ENCODE measurements around the gene SPAG6. TPM values are rescaled to one million over a fixed set of nuclear protein-coding genes. Genes with fewer than 3 reads are reported as not detected.
A peak's percentile ranks its signal among the peaks of the same experiment; 100 is the strongest.

Gene SPAG6
- total RNA-seq, 1 experiment from 2014 or later = 0.74 TPM

GRCh38 chr10:22443175-22443901, 98.0 kb downstream of the SPAG6 start (continued):
- TF ChIP-seq CREM (CRISPR knock-in tag; IDR thresholded peaks at IDR 0.05) = no peak
- no peak for TF ChIP-seq STAT6 (CRISPR knock-in tag; conservative IDR thresholded peaks at IDR 0.05; ENCODE audit: low read depth)

- ChIA-PET POLR2A (no interaction called here), CTCF (no interaction called here)
- Mint-ChIP-seq H3K27ac (no peak overlapping the region), H3K9me3 (no peaks in the 10 kb centered on the region), H3K27me3 (ENCODE audit: low read depth) (peaks cover 57% of the 10 kb centered on the region), H3K4me3 (no peak overlapping the region), H3K36me3 (no peaks in the 10 kb centered on the region), H3K4me1 (peaks cover 8% of the 10 kb centered on the region)
- peak; percentile 83 for ATAC-seq
- no peak for DNase-seq (ENCODE audit: low spot score)
- TF ChIP-seq ZNF232 (CRISPR knock-in tag; IDR thresholded peaks at IDR 0.05) = no peak
- TF ChIP-seq ZNF396 (CRISPR knock-in tag; IDR thresholded peaks at IDR 0.05; ENCODE audit: borderline replicate concordance) = no peak
- TF ChIP-seq SMAD4 (CRISPR knock-in tag; IDR thresholded peaks at IDR 0.05) = no peak
- TF ChIP-seq E2F5 (CRISPR knock-in tag; IDR thresholded peaks at IDR 0.05) = no peak
- TF ChIP-seq, protein P1, sequence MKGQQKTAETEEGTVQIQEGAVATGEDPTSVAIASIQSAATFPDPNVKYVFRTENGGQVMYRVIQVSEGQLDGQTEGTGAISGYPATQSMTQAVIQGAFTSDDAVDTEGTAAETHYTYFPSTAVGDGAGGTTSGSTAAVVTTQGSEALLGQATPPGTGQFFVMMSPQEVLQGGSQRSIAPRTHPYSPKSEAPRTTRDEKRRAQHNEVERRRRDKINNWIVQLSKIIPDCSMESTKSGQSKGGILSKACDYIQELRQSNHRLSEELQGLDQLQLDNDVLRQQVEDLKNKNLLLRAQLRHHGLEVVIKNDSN (CRISPR knock-in tag; IDR thresholded peaks at IDR 0.05) = no peak
- no peak for TF ChIP-seq STAT6 (CRISPR knock-in tag; conservative IDR thresholded peaks at IDR 0.05; ENCODE audit: low read depth)
- TF ChIP-seq NR1H2 (CRISPR knock-in tag; IDR thresholded peaks at IDR 0.05) = no peak
- no peak for TF ChIP-seq ZNF138 (CRISPR knock-in tag; conservative IDR thresholded peaks at IDR 0.05)
- no peak for TF ChIP-seq CDX4 (CRISPR knock-in tag; IDR thresholded peaks at IDR 0.05; ENCODE audit: borderline replicate concordance)
- no peak for TF ChIP-seq FOXJ3 (CRISPR knock-in tag; IDR thresholded peaks at IDR 0.05; ENCODE audit: borderline replicate concordance)
- no peak for TF ChIP-seq ATF1 (CRISPR knock-in tag; IDR thresholded peaks at IDR 0.05)
- TF ChIP-seq, protein P2, sequence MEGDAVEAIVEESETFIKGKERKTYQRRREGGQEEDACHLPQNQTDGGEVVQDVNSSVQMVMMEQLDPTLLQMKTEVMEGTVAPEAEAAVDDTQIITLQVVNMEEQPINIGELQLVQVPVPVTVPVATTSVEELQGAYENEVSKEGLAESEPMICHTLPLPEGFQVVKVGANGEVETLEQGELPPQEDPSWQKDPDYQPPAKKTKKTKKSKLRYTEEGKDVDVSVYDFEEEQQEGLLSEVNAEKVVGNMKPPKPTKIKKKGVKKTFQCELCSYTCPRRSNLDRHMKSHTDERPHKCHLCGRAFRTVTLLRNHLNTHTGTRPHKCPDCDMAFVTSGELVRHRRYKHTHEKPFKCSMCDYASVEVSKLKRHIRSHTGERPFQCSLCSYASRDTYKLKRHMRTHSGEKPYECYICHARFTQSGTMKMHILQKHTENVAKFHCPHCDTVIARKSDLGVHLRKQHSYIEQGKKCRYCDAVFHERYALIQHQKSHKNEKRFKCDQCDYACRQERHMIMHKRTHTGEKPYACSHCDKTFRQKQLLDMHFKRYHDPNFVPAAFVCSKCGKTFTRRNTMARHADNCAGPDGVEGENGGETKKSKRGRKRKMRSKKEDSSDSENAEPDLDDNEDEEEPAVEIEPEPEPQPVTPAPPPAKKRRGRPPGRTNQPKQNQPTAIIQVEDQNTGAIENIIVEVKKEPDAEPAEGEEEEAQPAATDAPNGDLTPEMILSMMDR (IDR thresholded peaks at IDR 0.05) = no peak
- no peak for TF ChIP-seq NFATC4 (CRISPR knock-in tag; IDR thresholded peaks at IDR 0.05)
- TF ChIP-seq, protein P3, sequence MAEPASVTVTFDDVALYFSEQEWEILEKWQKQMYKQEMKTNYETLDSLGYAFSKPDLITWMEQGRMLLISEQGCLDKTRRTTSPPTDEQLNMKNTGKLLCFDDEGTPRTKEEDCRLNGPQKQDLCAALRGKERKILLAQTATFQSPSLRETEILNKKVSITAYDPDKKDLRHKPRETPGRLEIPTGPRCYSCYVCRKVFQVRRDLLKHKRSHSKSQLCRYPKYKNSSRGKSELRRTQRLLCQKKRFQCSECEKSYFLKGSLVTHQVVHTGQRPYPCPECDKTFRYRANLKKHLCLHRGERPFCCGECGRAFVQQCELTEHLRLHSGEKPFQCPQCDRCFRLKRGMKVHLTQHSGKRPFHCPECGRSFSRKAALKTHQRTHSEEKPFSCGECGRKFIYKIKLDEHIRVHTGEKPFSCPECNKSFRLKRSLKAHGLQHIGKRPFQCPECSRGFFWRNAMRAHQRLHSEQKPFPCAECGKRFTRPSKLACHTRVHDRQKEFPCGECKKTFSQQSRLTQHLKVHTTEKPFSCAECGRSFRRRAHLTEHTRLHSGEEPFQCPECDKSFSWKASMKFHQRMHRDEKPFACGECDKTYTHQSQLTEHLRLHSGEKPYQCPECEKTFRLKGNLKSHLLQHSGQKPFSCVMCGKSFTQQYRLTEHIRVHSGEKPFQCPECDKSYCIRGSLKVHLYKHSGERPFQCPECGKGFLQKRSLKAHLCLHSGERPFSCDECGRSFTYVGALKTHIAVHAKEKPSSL (CRISPR knock-in tag; conservative IDR thresholded peaks at IDR 0.05) = no peak
- no peak for TF ChIP-seq ZNF423 (CRISPR knock-in tag; IDR thresholded peaks at IDR 0.05)
- TF ChIP-seq NR3C1 (CRISPR knock-in tag; conservative IDR thresholded peaks at IDR 0.05; ENCODE audit: low read depth) = no peak
- TF ChIP-seq ZNF281 (CRISPR knock-in tag; IDR thresholded peaks at IDR 0.05) = no peak
- TF ChIP-seq, protein P4, sequence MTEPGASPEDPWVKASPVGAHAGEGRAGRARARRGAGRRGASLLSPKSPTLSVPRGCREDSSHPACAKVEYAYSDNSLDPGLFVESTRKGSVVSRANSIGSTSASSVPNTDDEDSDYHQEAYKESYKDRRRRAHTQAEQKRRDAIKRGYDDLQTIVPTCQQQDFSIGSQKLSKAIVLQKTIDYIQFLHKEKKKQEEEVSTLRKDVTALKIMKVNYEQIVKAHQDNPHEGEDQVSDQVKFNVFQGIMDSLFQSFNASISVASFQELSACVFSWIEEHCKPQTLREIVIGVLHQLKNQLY (CRISPR knock-in tag; IDR thresholded peaks at IDR 0.05) = no peak
These were observed 99.0 kb downstream of the SPAG6 start for GRCh38 chr10:22444219-22444788.

All from WTC11 (cell line).